Hepatocyte (in vitro differentiated cells): ENCODE measurements around the gene PKN2. TPM values are rescaled to one million over a fixed set of nuclear protein-coding genes. Genes with fewer than 3 reads are reported as not detected.
"Not testable (repeated sequence)": the region's sequence is repeated elsewhere in the genome, so short reads cannot be mapped to it uniquely, and the experiment has no call there.

Source experiments
- DNase-seq: peaks from one replicate; pipeline ENCODE4 v3.0.0-alpha.2; 2016; ENCODE audit warnings: low spot score
- H2AFZ ChIP-seq: fragments of 200-600 bp; sonication (generic); 2 replicates; pipeline ENCODE4 v1.6.0; 2016; ENCODE audit warnings: antibody characterized with exemption, mild to moderate bottlenecking
- H3K27ac ChIP-seq: fragments of 200-600 bp; sonication (generic); 2 replicates; pipeline ENCODE4 v1.5.1; 2016; ENCODE audit warnings: mild to moderate bottlenecking
- H3K27me3 ChIP-seq: fragments of 200-600 bp; sonication (generic); 2 replicates; pipeline ENCODE4 v1.6.1; 2016
- H3K36me3 ChIP-seq: fragments of 200-600 bp; sonication (generic); replicated peaks from 2 replicates; pipeline ENCODE4 v1.5.1; 2016; ENCODE audit warnings: low read depth; ENCODE audit not compliant: insufficient read depth
- H3K4me1 ChIP-seq: fragments of 200-600 bp; sonication (generic); 2 replicates; pipeline ENCODE4 v1.5.1; 2016; ENCODE audit warnings: mild to moderate bottlenecking, moderate library complexity; ENCODE audit not compliant: insufficient read depth
- H3K4me2 ChIP-seq: fragments of 200-600 bp; sonication (generic); 2 replicates; pipeline ENCODE4 v1.6.0; 2016
- H3K4me3 ChIP-seq: fragments of 200-600 bp; sonication (generic); 2 replicates; pipeline ENCODE4 v1.5.1; 2016; ENCODE audit warnings: mild to moderate bottlenecking
- H3K79me2 ChIP-seq: fragments of 200-600 bp; sonication (generic); 2 replicates; pipeline ENCODE4 v1.6.0; 2017; ENCODE audit warnings: mild to moderate bottlenecking
- H3K9me2 ChIP-seq: fragments of 200-600 bp; sonication (generic); replicated peaks from 2 replicates; pipeline ENCODE4 v1.6.0; 2017; ENCODE audit warnings: mild to moderate bottlenecking; ENCODE audit not compliant: insufficient read depth
- H3K9me3 ChIP-seq: fragments of 200-600 bp; sonication (generic); 2 replicates; pipeline ENCODE4 v1.5.1; 2016; ENCODE audit warnings: low read depth, mild to moderate bottlenecking
- H4K20me1 ChIP-seq: fragments of 200-600 bp; sonication (generic); 2 replicates; pipeline ENCODE4 v1.6.0; 2016; ENCODE audit warnings: mild to moderate bottlenecking; ENCODE audit not compliant: insufficient read depth, poor library complexity, severe bottlenecking
- CTCF ChIP-seq: fragments of 200-600 bp; sonication (generic); IDR thresholded peaks from 2 replicates; pipeline ENCODE4 v1.5.1; 2016; ENCODE audit warnings: antibody characterized with exemption, mild to moderate bottlenecking; ENCODE audit not compliant: poor library complexity
- EZH2 ChIP-seq: fragments of 200-600 bp; sonication (generic); IDR thresholded peaks from 2 replicates; pipeline ENCODE4 v1.6.1; 2016; ENCODE audit warnings: antibody characterized with exemption, mild to moderate bottlenecking, borderline replicate concordance
- EZH2phosphoT487 ChIP-seq: fragments of 200-600 bp; sonication (generic); IDR thresholded peaks from one replicate; pipeline ENCODE4 v1.6.1; 2018; ENCODE audit warnings: antibody characterized with exemption, mild to moderate bottlenecking, low read depth, moderate library complexity; ENCODE audit not compliant: unreplicated experiment, severe bottlenecking
- WGBS: methylation state at CpG from one replicate; pipeline ENCODE4 v1.1.6; 2016; ENCODE audit warnings: low lambda C conversion rate; ENCODE audit errors: missing lambda C conversion rate; 5-methylcytosine and 5-hydroxymethylcytosine counted together
- polyA plus RNA-seq: library from polyadenylated mRNA; unstranded; fragments of >200 nt; fragmentation: Nextera tagmentation; extraction: Ambion mirVana; gene quantifications from 2 replicates; pipeline ENCODE4 v1.2.1, GENCODE V29; 2016
- total RNA-seq: library from RNA; depleted of rRNA; stranded (reverse); fragments of >200 nt; gene quantifications from 2 replicates; pipeline ENCODE4 v1.2.3, GENCODE V29; 2014

PKN2 gene
- total and polyA plus RNA-seq, 2 experiments from 2014 or later: 16.4 to 54.0 TPM

DNA sequence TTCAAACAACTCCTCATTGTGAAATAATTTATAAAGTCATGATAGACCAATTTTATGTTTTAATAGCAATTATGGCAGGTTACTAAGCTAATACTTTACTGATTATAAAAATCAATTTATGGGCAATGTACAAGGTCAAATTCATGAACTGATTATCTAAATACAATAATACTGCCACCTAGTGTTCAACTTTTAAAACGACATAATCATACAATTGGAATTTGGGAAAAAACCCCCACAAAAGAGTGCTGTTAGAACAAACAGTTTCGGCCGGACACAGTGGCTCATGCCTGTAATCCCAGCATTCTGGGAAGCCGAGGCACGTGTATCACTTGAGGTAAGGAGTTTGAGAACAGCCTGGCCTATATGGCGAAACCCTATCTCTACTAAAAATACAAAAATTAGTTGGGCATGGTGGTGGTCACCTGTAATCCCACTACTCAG lies 193.3 kb downstream of the PKN2 start:
- no peak overlapping the region for H2AFZ ChIP-seq
- 41% methylated on average over 6 of the region's 6 CpGs for whole genome bisulfite sequencing
- H3K4me1 ChIP-seq: peaks cover 4% of the 10 kb centered on the region
- no peak overlapping the region for H3K4me2 ChIP-seq
- TF ChIP-seq EZH2 (no peak), EZH2phosphoT487 (no peak), CTCF (peak; percentile 71)
- H3K9me3 ChIP-seq: no peaks in the 10 kb centered on the region
- peak; percentile 41 for DNase-seq
- H3K27ac ChIP-seq: peak overlapping the region; percentile 6
- no peaks in the 10 kb centered on the region for H3K27me3 ChIP-seq
- peaks cover 6% of the 10 kb centered on the region for H4K20me1 ChIP-seq
- no peaks in the 10 kb centered on the region for H3K36me3 ChIP-seq
- no peaks in the 10 kb centered on the region for H3K9me2 ChIP-seq
- peaks cover 48% of the 10 kb centered on the region for H3K79me2 ChIP-seq
- no peak overlapping the region for H3K4me3 ChIP-seq

GRCh38 chr1:88877911-88878310 lies 193.8 kb downstream of the PKN2 start:
- H3K4me2 ChIP-seq: no peak overlapping the region
- no peak overlapping the region for H3K4me3 ChIP-seq
- H3K9me3 ChIP-seq: no peaks in the 10 kb centered on the region
- no peak for DNase-seq
- H2AFZ ChIP-seq: no peak overlapping the region
- H3K36me3 ChIP-seq: no peaks in the 10 kb centered on the region
- H3K27me3 ChIP-seq: no peaks in the 10 kb centered on the region
- H4K20me1 ChIP-seq: peaks cover 6% of the 10 kb centered on the region
- WGBS: 89% methylated on average over 9 of the region's 9 CpGs
- H3K79me2 ChIP-seq: peaks cover 47% of the 10 kb centered on the region
- H3K4me1 ChIP-seq: peaks cover 4% of the 10 kb centered on the region
- peak overlapping the region; percentile 6 for H3K27ac ChIP-seq
- TF ChIP-seq EZH2phosphoT487 (no peak), CTCF (no peak), EZH2 (no peak)
- H3K9me2 ChIP-seq: no peaks in the 10 kb centered on the region

DNA sequence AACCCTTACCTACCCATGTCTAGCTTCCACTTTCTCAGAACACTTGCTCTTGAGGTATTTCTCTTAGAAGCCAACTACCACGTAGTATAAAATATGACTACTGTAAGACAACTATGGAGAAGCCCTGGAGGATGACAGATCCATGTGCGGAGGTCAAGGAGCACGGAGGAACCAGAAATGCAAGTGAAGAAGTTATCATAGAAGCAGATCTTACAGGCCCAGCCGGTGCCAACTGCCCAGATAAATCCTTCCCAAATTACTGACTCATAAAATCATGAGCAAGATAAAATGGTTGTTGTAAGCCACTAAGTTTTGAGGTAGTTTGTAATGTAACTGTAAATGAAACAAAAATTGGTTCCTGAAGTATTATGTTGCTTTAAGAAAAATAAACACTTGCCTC lies 194.7 kb downstream of the PKN2 start:
- H3K4me1 ChIP-seq: peaks cover 4% of the 10 kb centered on the region
- TF ChIP-seq EZH2phosphoT487: no peak
- no peak for TF ChIP-seq EZH2
- TF ChIP-seq CTCF: no peak
- no peak overlapping the region for H2AFZ ChIP-seq
- no peaks in the 10 kb centered on the region for H3K9me2 ChIP-seq
- peaks cover 4% of the 10 kb centered on the region for H4K20me1 ChIP-seq
- H3K4me3 ChIP-seq: no peak overlapping the region
- H3K27ac ChIP-seq: no peak overlapping the region
- no peaks in the 10 kb centered on the region for H3K36me3 ChIP-seq
- no peaks in the 10 kb centered on the region for H3K9me3 ChIP-seq
- DNase-seq: no peak
- H3K4me2 ChIP-seq: no peak overlapping the region
- H3K79me2 ChIP-seq: peaks cover 47% of the 10 kb centered on the region
- H3K27me3 ChIP-seq: no peaks in the 10 kb centered on the region
- WGBS: 60% methylated on average over 4 of the region's 4 CpGs

- DNase-seq, H3K9me2 ChIP-seq, H4K20me1 ChIP-seq, H3K9me3 ChIP-seq, H3K4me3 ChIP-seq, H3K4me2 ChIP-seq, H3K27me3 ChIP-seq, H3K4me1 ChIP-seq, H2AFZ ChIP-seq, H3K27ac ChIP-seq, H3K36me3 ChIP-seq: not testable (repeated sequence)
- peaks cover 50% of the 10 kb centered on the region for H3K79me2 ChIP-seq
- 89% methylated on average over 8 of the region's 8 CpGs for WGBS
Observed at GRCh38 chr1:88880717-88881116, 196.6 kb downstream of the PKN2 start.
